Suprapubic skin (tissue), 3 donors: ENCODE data around the gene GRPEL1.

Source experiments
- POLR2A ChIP-seq, 2 donors: fragments of 450-650 bp; IDR thresholded peaks; one replicate each; pipeline ENCODE4 v1.6.1; 2017; ENCODE audit warnings: antibody characterized with exemption in 2 of 2, mild to moderate bottlenecking in 2 of 2, moderate library complexity in 2 of 2
- TF ChIP-seq, protein P1 (sequence below), 2 donors: fragments of 200-600 bp in 1 of 2; fragments of 450-650 bp in 1 of 2; sonication (generic) in 1 of 2; IDR thresholded peaks; one replicate each; pipeline ENCODE4 v1.5.1; 2016 to 2019; ENCODE audit warnings: antibody characterized with exemption in 2 of 2, mild to moderate bottlenecking in 1 of 2, moderate library complexity in 1 of 2

DNA sequence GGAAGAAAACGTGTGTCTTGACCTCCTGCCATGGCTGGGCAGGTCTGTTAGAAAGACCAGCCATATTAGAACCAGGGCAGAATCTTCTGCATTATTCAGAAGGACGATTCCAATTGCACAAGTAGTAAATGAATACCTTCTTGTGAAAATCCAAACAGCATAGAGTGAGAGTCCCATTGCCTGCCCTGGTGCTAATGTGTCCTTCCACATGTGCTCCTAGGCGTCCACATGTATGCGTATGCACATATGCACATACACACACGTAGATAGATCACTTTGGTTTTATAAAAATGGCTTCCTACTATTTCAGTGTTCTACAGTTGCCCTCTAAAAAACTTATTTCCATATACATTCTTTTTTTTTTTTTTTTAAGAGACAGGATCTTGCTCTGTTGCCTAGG lies 10.2 kb upstream of the GRPEL1 start:
- no peak for TF ChIP-seq POLR2A (IDR thresholded peaks at IDR 0.05)
- TF ChIP-seq, protein P1, sequence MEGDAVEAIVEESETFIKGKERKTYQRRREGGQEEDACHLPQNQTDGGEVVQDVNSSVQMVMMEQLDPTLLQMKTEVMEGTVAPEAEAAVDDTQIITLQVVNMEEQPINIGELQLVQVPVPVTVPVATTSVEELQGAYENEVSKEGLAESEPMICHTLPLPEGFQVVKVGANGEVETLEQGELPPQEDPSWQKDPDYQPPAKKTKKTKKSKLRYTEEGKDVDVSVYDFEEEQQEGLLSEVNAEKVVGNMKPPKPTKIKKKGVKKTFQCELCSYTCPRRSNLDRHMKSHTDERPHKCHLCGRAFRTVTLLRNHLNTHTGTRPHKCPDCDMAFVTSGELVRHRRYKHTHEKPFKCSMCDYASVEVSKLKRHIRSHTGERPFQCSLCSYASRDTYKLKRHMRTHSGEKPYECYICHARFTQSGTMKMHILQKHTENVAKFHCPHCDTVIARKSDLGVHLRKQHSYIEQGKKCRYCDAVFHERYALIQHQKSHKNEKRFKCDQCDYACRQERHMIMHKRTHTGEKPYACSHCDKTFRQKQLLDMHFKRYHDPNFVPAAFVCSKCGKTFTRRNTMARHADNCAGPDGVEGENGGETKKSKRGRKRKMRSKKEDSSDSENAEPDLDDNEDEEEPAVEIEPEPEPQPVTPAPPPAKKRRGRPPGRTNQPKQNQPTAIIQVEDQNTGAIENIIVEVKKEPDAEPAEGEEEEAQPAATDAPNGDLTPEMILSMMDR (IDR thresholded peaks at IDR 0.05) = no peak
